ENCODE results near the gene PRPF40A. TPM values are rescaled to one million over a fixed set of nuclear protein-coding genes. Genes with fewer than 3 reads are reported as not detected.

PRPF40A gene
- total RNA-seq, 2 experiments from 2014 or later = 126 to 127 TPM

Other genes with a start within 250 kb of the PRPF40A start
- 10 to 100 TPM; 45.5 to 50.7 TPM for gene ARL6IP6, start 1.2 kb upstream of the PRPF40A start, total RNA-seq